ENCODE measurements around the gene DLX4.

DNA sequence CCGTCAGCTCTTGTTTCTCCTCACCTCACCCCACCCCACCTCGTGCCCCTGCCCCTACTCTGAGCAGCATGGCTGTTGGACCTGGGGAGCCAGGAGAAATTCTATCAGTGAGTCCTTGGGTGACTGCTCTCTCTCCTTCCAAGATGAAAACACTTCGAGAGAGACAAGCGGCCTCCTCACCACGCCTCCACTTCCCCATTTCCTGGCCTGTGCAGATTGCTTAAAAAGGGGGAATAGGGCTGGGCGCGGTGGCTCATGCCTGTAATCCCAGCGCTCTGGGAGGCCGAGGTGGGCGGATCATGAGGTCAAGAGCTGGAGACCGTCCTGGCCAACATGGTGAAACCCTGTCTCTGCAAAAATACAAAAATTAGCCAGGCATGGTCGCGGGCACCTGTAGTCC, 9.5 kb downstream of the DLX4 start:
- TF ChIP-seq, protein P1, sequence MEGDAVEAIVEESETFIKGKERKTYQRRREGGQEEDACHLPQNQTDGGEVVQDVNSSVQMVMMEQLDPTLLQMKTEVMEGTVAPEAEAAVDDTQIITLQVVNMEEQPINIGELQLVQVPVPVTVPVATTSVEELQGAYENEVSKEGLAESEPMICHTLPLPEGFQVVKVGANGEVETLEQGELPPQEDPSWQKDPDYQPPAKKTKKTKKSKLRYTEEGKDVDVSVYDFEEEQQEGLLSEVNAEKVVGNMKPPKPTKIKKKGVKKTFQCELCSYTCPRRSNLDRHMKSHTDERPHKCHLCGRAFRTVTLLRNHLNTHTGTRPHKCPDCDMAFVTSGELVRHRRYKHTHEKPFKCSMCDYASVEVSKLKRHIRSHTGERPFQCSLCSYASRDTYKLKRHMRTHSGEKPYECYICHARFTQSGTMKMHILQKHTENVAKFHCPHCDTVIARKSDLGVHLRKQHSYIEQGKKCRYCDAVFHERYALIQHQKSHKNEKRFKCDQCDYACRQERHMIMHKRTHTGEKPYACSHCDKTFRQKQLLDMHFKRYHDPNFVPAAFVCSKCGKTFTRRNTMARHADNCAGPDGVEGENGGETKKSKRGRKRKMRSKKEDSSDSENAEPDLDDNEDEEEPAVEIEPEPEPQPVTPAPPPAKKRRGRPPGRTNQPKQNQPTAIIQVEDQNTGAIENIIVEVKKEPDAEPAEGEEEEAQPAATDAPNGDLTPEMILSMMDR (IDR thresholded peaks at IDR 0.05) = no peak
- TF ChIP-seq POLR2A (IDR thresholded peaks at IDR 0.05) = no peak
- no peak for TF ChIP-seq POLR2AphosphoS5 (IDR thresholded peaks at IDR 0.05)
- no peak for TF ChIP-seq EP300 (IDR thresholded peaks at IDR 0.05)
